ENCODE results near the gene MAFB. TPM values are rescaled to one million over a fixed set of nuclear protein-coding genes. Genes with fewer than 3 reads are reported as not detected.
A peak's percentile ranks its signal among the peaks of the same experiment; 100 is the strongest.

Gene MAFB
- total and polyA plus RNA-seq, 11 donors = 2.0 to 62.1 (median 7.8) TPM

GRCh38 chr20:40663304-40663790, 25.7 kb downstream of the MAFB start:
- H3K4me3 ChIP-seq = no peak overlapping the region
- no peak overlapping the region for H3K27ac ChIP-seq
- 69 to 80% (median 74%) methylated on average over 9 of the region's 9 CpGs for WGBS, 4 donors
- intact Hi-C loops (cut with DNase I) = no loop called here
- no peaks in the 10 kb centered on the region for H3K4me1 ChIP-seq
- ATAC-seq = no peak
- no peaks in the 10 kb centered on the region for H3K27me3 ChIP-seq
- no peaks in the 10 kb centered on the region for H3K36me3 ChIP-seq
- H3K9me3 ChIP-seq = no peaks in the 10 kb centered on the region
- no peak for DNase-seq
- TF ChIP-seq POLR2A (IDR thresholded peaks at IDR 0.05) = no peak
- no peak for TF ChIP-seq CTCF (IDR thresholded peaks at IDR 0.05)

- ATAC-seq (no peak), DNase-seq (no peak)
- intact Hi-C loops (cut with DNase I) = no loop called here
- H3K36me3 ChIP-seq = no peaks in the 10 kb centered on the region
- TF ChIP-seq POLR2A (IDR thresholded peaks at IDR 0.05) (no peak), CTCF (IDR thresholded peaks at IDR 0.05) (no peak)
- no peaks in the 10 kb centered on the region for H3K9me3 ChIP-seq
- no peak overlapping the region for H3K4me3 ChIP-seq
- no peak overlapping the region for H3K27ac ChIP-seq
- no peaks in the 10 kb centered on the region for H3K4me1 ChIP-seq
- WGBS, 4 donors = 89 to 96% (median 94%) methylated on average over 3 of the region's 3 CpGs
- H3K27me3 ChIP-seq = no peaks in the 10 kb centered on the region
These were observed 29.5 kb downstream of the MAFB start for GRCh38 chr20:40659567-40659966.

GRCh38 chr20:40658509-40658908, 30.5 kb downstream of the MAFB start:
- Histone ChIP-seq H3K4me1 (no peaks in the 10 kb centered on the region), H3K9me3 (no peaks in the 10 kb centered on the region), H3K27ac (no peak overlapping the region), H3K27me3 (no peaks in the 10 kb centered on the region), H3K4me3 (no peak overlapping the region), H3K36me3 (no peaks in the 10 kb centered on the region)
- TF ChIP-seq CTCF (IDR thresholded peaks at IDR 0.05) = no peak
- TF ChIP-seq POLR2A (IDR thresholded peaks at IDR 0.05) = no peak
- 86 to 100% (median 94%) methylated on average over 3 of the region's 3 CpGs for WGBS, 4 donors
- intact Hi-C loops (cut with DNase I) = no loop called here
- DNase-seq (no peak), ATAC-seq (no peak)

GRCh38 chr20:40657526-40657925, 31.5 kb downstream of the MAFB start:
- no peak for TF ChIP-seq POLR2A (IDR thresholded peaks at IDR 0.05)
- TF ChIP-seq CTCF (IDR thresholded peaks at IDR 0.05) = no peak
- Histone ChIP-seq H3K27me3 (no peaks in the 10 kb centered on the region), H3K4me1 (no peaks in the 10 kb centered on the region), H3K27ac (no peak overlapping the region), H3K9me3 (no peaks in the 10 kb centered on the region), H3K36me3 (no peaks in the 10 kb centered on the region), H3K4me3 (no peak overlapping the region)
- DNase-seq = peak in 1 of 5 donors; percentile 39
- peak in 1 of 4 donors; percentile 57 for ATAC-seq
- intact Hi-C loops (cut with DNase I) = no loop called here
- 69 to 79% (median 74%) methylated on average over 4 of the region's 4 CpGs for WGBS, 4 donors
